DMS53 treated with DMSO at 0.1 percent for 48 hours (cell line): ENCODE results near the gene TNFAIP8L1.

Source experiments
- DNase-seq: peaks from one replicate; lab custom pipeline; 2025; ENCODE audit not compliant: unreplicated experiment; lab: John Stamatoyannopoulos, UW

Gene TNFAIP8L1

DNA sequence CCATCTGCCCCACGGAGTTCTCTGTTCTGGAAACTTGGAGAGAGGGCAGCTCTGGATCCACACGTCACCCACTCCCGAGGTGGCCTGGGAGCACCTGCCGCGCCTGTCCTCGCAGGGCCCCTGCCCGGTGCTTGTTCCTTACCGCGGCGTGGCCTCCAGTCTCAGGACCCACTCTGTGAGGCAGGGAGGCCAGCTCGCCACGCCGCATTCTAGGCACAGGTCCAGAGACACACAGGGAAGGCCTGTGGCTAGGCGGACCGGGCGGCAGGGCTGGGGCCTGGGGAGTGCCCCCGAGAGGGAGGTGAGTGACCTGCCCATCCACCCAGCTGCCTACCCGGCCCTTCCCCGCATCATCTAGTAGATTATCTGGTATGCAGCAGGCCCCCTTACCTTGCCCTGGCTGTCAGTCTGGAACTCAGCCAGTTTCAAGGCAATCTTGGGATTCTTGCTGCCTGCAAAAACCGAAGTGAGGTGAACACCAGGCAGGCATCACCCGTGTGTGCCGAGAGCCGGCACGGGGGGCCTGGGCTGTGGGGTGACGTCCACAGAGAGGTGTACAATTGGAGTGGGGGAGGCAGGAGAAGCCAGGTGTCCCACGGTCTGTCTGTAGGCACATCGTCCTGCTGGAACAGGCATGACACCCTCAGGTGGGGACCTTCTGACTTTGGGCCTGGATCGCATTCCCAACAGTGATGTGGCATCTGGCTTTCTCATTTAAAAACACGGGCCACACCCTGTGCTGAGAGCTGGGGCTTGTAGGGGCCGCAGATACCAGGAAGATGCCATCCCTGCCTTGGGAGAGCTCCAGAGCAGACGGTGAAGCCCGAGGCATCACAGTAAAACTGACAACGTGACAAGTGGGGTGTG, 60.7 kb downstream of the TNFAIP8L1 start:
- DNase-seq = no peak

DNA sequence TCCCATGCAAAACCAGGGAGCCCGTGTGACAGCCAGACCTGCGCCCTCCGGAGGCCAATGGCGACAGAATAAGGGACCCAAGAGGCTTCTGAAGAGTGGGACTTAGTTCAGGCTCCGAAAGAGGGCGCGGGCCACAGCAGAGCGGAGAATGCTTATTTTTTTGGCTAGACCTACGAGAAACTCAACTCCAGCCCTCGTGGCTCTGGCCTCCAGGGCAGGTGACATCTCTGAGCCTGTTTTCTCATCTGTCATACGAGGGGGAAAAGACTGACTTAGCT, 61.3 kb downstream of the TNFAIP8L1 start:
- DNase-seq = no peak

DNA sequence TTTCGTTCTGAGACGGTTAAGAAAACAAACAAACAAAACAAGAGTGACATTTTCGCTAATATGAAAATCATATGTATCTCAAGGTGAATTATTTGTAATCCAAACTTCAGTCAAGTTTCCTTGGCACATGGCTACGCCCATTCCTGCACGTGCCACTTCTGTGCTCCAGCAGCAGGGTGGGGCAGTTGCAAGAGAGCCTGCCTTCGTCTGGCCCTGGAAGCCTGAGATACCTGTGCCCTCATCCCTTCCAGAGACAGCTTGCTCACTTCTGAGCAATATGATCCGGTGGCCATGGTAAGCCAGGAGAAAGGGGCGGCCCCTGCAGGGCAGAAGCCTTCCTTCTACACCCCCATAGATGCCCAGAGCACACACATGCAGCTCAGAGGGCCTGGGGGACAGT, 62.2 kb downstream of the TNFAIP8L1 start:
- DNase-seq = no peak

DNA sequence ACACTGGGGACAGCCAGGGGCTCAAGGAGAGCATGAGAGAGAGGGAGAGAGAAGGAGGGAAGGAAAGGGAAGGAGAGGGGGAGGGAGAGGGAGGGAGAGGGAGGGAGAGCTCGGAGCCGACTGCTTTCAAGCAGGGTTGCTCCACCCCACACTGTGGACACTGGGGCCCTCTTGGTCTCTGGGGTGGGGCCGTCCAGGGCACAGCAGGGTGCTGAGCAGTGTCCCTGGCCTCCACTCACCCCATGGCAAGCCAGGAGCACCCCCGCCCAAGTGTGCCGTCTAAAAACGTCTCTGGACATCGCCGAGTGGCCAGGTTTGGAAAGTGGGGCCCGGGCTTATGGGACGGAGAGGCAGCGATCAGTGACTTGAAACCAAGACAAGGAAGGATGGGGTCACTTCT, 63.4 kb downstream of the TNFAIP8L1 start:
- DNase-seq = no peak

DNA sequence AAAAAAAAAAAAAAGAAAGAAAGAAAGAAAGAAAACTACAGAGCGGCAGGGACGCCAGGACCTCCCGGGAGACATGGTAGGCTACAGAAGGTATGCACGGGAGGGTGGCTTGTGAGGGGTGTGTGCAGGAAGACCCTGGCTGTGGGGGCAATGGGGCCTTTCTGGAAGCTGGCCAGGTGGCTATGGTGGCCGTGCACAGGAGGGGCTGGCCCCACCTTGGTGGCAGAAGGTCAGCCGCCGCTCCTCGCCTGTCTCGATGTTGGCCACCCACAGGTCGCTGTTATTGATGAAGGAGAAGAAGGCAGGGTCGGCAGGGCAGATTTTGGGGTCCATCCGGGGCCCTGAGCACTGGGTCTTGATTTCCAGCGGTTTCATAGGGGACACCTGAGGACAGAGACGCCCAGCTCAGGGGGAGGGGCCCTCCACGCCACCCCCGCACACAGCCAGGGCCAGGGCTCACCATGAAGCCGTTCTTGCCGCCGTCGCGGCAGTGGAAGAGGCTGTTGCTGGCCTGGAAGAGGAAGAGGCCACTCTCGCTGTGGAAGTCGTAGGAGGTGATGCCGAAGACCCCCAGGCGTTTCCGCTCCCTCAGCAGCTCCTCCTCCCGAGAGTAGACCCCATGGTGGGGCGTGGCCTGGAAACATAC, 64.5 kb downstream of the TNFAIP8L1 start:
- DNase-seq = no peak

DNA sequence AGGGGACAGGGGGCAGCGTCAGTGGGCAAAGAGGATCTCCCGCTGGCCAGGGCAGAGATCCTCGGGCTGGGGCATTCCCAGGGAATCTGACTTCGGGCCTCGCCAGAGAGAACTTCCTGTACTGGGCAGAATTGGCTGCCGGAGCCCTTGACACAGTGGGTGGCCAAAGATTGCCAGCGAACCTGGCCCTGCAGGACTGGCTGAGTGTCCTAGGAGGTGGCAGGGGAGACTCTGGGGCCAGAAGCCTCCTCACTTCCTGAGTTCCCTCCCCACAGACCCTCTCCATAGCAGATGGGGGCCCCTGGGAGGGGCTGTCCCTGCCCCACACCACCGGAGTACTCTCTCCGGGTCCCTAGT, 65.0 kb downstream of the TNFAIP8L1 start:
- DNase-seq = no peak
